HFFc6 (cell line): ENCODE measurements around the gene PSRC1. TPM values are rescaled to one million over a fixed set of nuclear protein-coding genes. Genes with fewer than 3 reads are reported as not detected.

Source experiments
- DNase-seq: peaks from one replicate; pipeline ENCODE4 v3.0.0-alpha.2; 2018
- H3K27ac Mint-ChIP-seq: 2 replicates; pipeline ENCODE4 v1.8.0; 2020; ENCODE audit warnings: mild to moderate bottlenecking, mixed read lengths
- H3K27me3 Mint-ChIP-seq: 2 replicates; pipeline ENCODE4 v1.8.0; 2021; ENCODE audit warnings: mild to moderate bottlenecking, moderate library complexity, mixed read lengths; ENCODE audit not compliant: insufficient read depth
- H3K36me3 Mint-ChIP-seq: 2 replicates; pipeline ENCODE4 v1.8.0; 2021; ENCODE audit warnings: low read depth, mixed read lengths
- H3K4me1 Mint-ChIP-seq: 2 replicates; pipeline ENCODE4 v1.8.0; 2020; ENCODE audit warnings: low read depth, mixed read lengths
- H3K4me3 Mint-ChIP-seq: 2 replicates; pipeline ENCODE4 v1.8.0; 2020; ENCODE audit warnings: mild to moderate bottlenecking, moderate library complexity, mixed read lengths
- H3K9me3 Mint-ChIP-seq: 2 replicates; pipeline ENCODE4 v1.8.0; 2020; ENCODE audit warnings: mild to moderate bottlenecking, mixed read lengths
- total RNA-seq, 6 experiments: library from RNA; stranded (reverse); fragmentation: NEBNext Ultra II Directional; extraction: Animal tissue kit (Norgen Biotek cat#: 25700); gene quantifications; 2 replicates in 1 of 6; 3 replicates in 5 of 6; pipeline ENCODE4 v1.2.3, GENCODE V29; 2021
- TF ChIP-seq, protein P1 (sequence below): fragments of 200-600 bp; sonication (generic); IDR thresholded peaks from 2 replicates; pipeline ENCODE4 v1.5.0; 2021; ENCODE audit warnings: antibody characterized with exemption, mild to moderate bottlenecking

The PSRC1 gene
- total RNA-seq, 6 experiments from 2014 or later: 17.0 to 33.1 (median 30.4) TPM

DNA sequence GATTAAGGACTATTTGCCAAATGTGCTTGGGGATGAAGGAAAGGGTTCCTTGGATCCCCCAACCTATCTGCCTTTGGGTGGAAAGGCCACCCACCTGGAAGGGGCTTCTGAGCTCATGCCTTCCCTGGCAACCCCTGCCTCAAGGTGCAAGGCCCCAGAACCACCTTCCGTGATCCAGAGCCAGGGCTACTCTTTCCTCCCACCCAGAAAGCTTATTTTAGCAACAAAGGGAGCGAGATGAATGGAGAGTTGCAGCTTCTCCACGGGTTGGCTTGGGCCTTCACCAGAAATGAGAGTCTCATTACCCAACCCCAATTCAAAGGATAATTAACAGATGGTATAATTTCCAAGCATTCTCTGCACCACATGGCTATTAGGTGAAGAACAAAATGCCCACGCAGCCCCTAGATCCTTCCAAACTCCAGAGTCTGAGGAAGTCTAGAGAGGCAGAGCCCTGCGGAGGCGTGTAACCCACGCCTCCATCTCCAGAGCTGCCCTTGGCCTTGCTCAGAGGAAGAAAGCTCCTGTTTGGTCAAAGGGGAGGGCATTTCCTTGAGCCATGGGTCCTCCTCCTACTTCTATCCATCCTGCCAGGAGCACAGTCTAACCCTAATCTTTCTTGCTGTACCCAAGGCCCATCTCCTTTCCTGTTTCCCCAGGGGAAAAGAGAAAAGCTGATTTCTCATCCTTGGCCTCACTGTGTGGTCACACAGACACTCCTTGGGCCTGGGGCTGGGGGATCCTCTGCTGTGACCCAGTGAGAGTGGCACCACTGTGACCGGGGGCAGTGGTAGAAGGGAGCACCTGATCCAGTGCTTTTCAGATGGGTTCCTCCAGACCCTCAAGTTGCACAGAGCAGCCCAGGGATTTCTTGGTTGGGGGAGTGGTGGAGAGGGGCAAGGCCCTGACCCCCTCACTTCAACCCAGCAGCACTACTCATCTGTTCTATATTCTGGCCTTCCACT lies 35.3 kb downstream of the PSRC1 start:
- Mint-ChIP-seq H3K36me3 (no peaks in the 10 kb centered on the region), H3K9me3 (no peaks in the 10 kb centered on the region), H3K4me1 (0 out of 2 replicates have a peak, but pooled peaks cover 9% of the 10 kb centered on the region), H3K4me3 (no peak overlapping the region), H3K27me3 (no peaks in the 10 kb centered on the region; the same call in none of the 2 replicates), H3K27ac (no peak overlapping the region)
- no peak for DNase-seq
- TF ChIP-seq, protein P1, sequence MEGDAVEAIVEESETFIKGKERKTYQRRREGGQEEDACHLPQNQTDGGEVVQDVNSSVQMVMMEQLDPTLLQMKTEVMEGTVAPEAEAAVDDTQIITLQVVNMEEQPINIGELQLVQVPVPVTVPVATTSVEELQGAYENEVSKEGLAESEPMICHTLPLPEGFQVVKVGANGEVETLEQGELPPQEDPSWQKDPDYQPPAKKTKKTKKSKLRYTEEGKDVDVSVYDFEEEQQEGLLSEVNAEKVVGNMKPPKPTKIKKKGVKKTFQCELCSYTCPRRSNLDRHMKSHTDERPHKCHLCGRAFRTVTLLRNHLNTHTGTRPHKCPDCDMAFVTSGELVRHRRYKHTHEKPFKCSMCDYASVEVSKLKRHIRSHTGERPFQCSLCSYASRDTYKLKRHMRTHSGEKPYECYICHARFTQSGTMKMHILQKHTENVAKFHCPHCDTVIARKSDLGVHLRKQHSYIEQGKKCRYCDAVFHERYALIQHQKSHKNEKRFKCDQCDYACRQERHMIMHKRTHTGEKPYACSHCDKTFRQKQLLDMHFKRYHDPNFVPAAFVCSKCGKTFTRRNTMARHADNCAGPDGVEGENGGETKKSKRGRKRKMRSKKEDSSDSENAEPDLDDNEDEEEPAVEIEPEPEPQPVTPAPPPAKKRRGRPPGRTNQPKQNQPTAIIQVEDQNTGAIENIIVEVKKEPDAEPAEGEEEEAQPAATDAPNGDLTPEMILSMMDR: no peak

DNA sequence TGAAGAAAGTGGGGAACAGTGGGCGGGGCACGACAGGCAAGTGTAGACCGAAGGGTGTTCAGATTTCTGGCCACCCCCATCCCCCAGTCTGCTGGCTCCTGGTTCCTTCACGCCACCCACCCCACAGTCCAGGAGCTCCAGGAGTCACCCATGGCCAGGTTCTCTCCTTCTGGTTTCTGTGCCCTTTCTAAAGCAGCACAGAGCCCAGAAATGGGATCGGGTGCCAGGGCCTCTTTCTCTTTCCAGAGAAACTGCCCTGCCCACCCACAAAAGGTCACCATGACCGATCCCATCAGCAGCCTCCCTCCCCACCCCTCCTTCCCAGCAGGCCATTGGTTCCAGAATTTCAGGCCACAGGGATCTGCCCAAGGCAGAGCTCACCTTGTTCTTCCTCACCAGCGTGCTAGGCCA lies 36.8 kb downstream of the PSRC1 start:
- Mint-ChIP-seq H3K27me3 (no peaks in the 10 kb centered on the region; the same call in none of the 2 replicates), H3K4me1 (peaks cover 23% of the 10 kb centered on the region), H3K9me3 (no peaks in the 10 kb centered on the region), H3K27ac (no peak overlapping the region), H3K4me3 (no peak overlapping the region), H3K36me3 (no peaks in the 10 kb centered on the region)
- TF ChIP-seq, protein P1: no peak
- DNase-seq: no peak

DNA sequence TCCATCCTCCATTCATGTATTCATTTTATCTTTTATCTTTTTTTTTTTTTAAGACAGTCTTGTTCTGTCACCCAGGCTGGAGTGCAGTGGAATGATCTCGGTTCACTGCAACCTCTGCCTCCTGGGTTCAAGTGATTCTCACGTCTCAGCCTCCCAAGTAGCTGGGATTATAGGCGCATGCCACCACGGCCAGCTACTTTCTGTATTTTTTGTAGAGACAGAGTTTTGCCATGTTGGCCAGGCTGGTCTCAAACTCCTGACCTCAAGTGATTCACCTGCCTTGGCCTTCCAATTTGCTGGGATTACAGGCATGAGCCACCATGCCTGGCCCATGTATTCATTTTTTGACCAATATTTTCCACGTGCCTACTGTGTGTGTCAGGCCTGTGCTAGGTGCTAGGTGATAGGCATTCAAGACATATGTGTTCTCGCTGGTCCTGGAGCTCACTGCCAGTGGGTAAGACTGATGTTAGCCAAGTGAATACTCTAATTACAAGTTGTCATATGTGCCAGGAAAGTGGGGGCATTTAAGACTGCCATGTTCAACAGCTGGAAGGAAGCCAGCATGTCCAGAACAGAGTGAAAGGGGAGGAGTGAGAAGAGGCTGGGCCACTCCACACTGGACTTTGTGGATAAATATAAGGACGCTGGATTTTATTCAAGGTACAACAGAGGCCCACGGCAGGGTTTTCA lies 38.9 kb downstream of the PSRC1 start:
- H3K4me3 Mint-ChIP-seq: no peak overlapping the region
- no peaks in the 10 kb centered on the region for H3K9me3 Mint-ChIP-seq
- TF ChIP-seq, protein P1: no peak
- H3K27ac Mint-ChIP-seq: no peak overlapping the region
- no peak for DNase-seq
- H3K4me1 Mint-ChIP-seq: peaks cover 31% of the 10 kb centered on the region
- H3K36me3 Mint-ChIP-seq: no peaks in the 10 kb centered on the region
- peaks cover 2% of the 10 kb centered on the region for H3K27me3 Mint-ChIP-seq

DNA sequence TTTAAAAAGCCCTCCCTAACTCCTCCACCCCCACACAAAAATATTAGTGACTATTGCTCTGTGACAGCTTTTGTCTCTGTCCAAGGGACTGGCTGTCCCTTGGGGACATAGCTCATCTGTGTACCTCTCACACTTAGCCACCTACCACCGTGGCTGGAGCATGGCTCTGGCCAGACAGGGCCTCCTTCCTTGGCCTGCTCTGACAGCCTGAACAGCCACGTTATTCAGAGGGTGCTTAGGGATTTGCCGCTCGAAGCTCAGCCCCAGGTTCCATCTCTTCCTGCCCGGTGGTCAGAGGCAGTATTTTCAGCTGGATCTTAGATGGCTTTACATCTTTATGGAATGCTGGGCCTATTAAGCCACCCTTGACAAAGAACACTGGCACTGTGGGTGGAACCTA lies 39.7 kb downstream of the PSRC1 start:
- no peak overlapping the region for H3K4me3 Mint-ChIP-seq
- peaks cover 30% of the 10 kb centered on the region for H3K4me1 Mint-ChIP-seq
- H3K27me3 Mint-ChIP-seq: peaks cover 2% of the 10 kb centered on the region
- no peak for DNase-seq
- H3K9me3 Mint-ChIP-seq: no peaks in the 10 kb centered on the region
- 0 out of 2 replicates have a peak, but pooled peaks cover 5% of the 10 kb centered on the region for H3K36me3 Mint-ChIP-seq
- TF ChIP-seq, protein P1: no peak
- no peak overlapping the region for H3K27ac Mint-ChIP-seq

DNA sequence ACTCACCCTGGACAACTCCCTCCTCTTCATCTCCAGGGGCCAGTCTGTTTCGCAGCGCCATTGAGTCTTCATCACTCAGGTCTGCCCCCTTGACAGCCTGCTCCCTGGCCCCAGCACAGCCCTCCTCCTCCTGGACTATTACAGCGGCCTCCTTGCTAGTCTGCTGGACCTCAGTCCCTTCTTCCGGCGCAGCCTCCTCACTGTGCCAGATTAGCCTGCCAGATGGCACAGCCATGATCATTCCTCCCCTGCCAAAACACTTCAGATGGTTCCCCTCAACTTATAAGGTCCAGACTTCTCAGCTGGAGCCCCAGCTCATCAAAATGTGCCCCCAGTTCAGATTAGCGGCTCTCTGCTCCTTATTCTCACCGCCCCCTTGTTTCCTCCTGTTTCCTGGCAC lies 40.6 kb downstream of the PSRC1 start:
- TF ChIP-seq, protein P1: no peak
- no peak overlapping the region for H3K4me3 Mint-ChIP-seq
- no peak overlapping the region for H3K27ac Mint-ChIP-seq
- peaks cover 30% of the 10 kb centered on the region for H3K4me1 Mint-ChIP-seq
- peaks cover 5% of the 10 kb centered on the region; the same call in 1 of the 2 replicates for H3K36me3 Mint-ChIP-seq
- DNase-seq: no peak
- H3K27me3 Mint-ChIP-seq: peaks cover 2% of the 10 kb centered on the region
- no peaks in the 10 kb centered on the region for H3K9me3 Mint-ChIP-seq
